Keratinocyte (primary cell): ENCODE data around the gene ELF2. TPM values are rescaled to one million over a fixed set of nuclear protein-coding genes. Genes with fewer than 3 reads are reported as not detected.
"Not testable (repeated sequence)": the region's sequence is repeated elsewhere in the genome, so short reads cannot be mapped to it uniquely, and the experiment has no call there.

ENCODE experiments used
- DNase-seq: peaks from one replicate; pipeline ENCODE4 v3.0.0-alpha.2; 2011; ENCODE audit warnings: low read depth, missing footprints, low spot score
- FAIRE-seq: peaks from 2 replicates; lab custom pipeline; 2011; peaks lifted over from hg19 to GRCh38; lab: Jason Lieb, UNC
- H2AFZ ChIP-seq: 2 replicates; pipeline ENCODE4 v1.6.0; 2012; ENCODE audit warnings: low read length, control low read depth, inconsistent platforms; ENCODE audit not compliant: control insufficient read depth
- H3K27ac ChIP-seq: 2 replicates; pipeline ENCODE4 v1.5.1; 2011; ENCODE audit warnings: low read length; ENCODE audit not compliant: control insufficient read depth, insufficient read depth
- H3K27me3 ChIP-seq: 3 replicates; pipeline ENCODE4 v1.6.0; 2011; ENCODE audit warnings: low read length; ENCODE audit not compliant: control insufficient read depth, insufficient read depth; ENCODE audit errors: extremely low read depth
- H3K36me3 ChIP-seq, 2 experiments: 2 replicates in 1 of 2; 3 replicates in 1 of 2; pipeline ENCODE4 v1.5.1; 2011; ENCODE audit warnings: low read length in 2 of 2, mild to moderate bottlenecking in 1 of 2; ENCODE audit not compliant: control insufficient read depth in 2 of 2, insufficient read depth in 2 of 2; ENCODE audit errors: extremely low read depth in 1 of 2
- H3K4me1 ChIP-seq: 3 replicates; pipeline ENCODE4 v1.5.1; 2011; ENCODE audit warnings: low read length; ENCODE audit not compliant: control insufficient read depth, insufficient read depth; ENCODE audit errors: extremely low read depth
- H3K4me2 ChIP-seq: 3 replicates; pipeline ENCODE4 v1.6.0; 2011; ENCODE audit warnings: low read depth, low read length; ENCODE audit not compliant: control insufficient read depth, insufficient read depth; ENCODE audit errors: extremely low read depth
- H3K4me3 ChIP-seq, 3 experiments: fragments of 200-600 bp in 1 of 3; sonication (generic) in 1 of 3; 2 replicates in 2 of 3; 3 replicates in 1 of 3; pipeline ENCODE4 v1.5.1; 2011 to 2016; ENCODE audit warnings: low read length in 3 of 3, mild to moderate bottlenecking in 3 of 3, control low read depth in 2 of 3, inconsistent platforms in 1 of 3, low read depth in 1 of 3, mixed read lengths in 1 of 3, mixed run types in 1 of 3, moderate library complexity in 1 of 3; ENCODE audit not compliant: control insufficient read depth in 2 of 3, insufficient read depth in 2 of 3; ENCODE audit errors: extremely low read depth in 1 of 3
- H3K79me2 ChIP-seq: 2 replicates; pipeline ENCODE4 v1.6.0; 2012; ENCODE audit warnings: low read length; ENCODE audit not compliant: control insufficient read depth, insufficient read depth
- H3K9ac ChIP-seq: 3 replicates; pipeline ENCODE4 v1.6.0; 2011; ENCODE audit warnings: low read length; ENCODE audit not compliant: control insufficient read depth, insufficient read depth; ENCODE audit errors: extremely low read depth
- H3K9me1 ChIP-seq: 3 replicates; pipeline ENCODE4 v1.6.0; 2011; ENCODE audit warnings: low read length; ENCODE audit not compliant: control insufficient read depth, insufficient read depth; ENCODE audit errors: extremely low read depth
- H3K9me3 ChIP-seq: 2 replicates; pipeline ENCODE4 v1.5.1; 2012; ENCODE audit warnings: low read depth, low read length; ENCODE audit not compliant: control insufficient read depth
- H4K20me1 ChIP-seq: 3 replicates; pipeline ENCODE4 v1.6.0; 2011; ENCODE audit warnings: low read length; ENCODE audit not compliant: control insufficient read depth, insufficient read depth; ENCODE audit errors: extremely low read depth
- EZH2 ChIP-seq: IDR thresholded peaks from one replicate; pipeline ENCODE4 v1.6.1; 2012; ENCODE audit warnings: inconsistent platforms, mild to moderate bottlenecking, low read length, moderate library complexity
- dilution Hi-C: fragments of 300-500 bp; cut with MboI; formaldehyde crosslinking; loops from one replicate; pipeline ENCODE4 v1.7.0; 2020; ENCODE audit warnings: low sequenced_read_pairs; ENCODE audit not compliant: extremely low pct_ligation_motif_present
- polyA plus RNA-seq, 5 experiments: library from polyadenylated mRNA; depleted of rRNA in 3 of 5; stranded (reverse) in 3 of 5; stranded (forward) in 1 of 5; unstranded in 1 of 5; fragments of >200 nt; gene quantifications; 1 replicate in 1 of 5; 2 replicates in 3 of 5; 3 replicates in 1 of 5; pipeline versions ENCODE4 v1.2.1 to v1.2.3, GENCODE V29; 2011 to 2012; ENCODE audit warnings: missing spikeins in 2 of 5, low read depth in 1 of 5, low replicate concordance in 1 of 5
- TF ChIP-seq, protein P1 (sequence below), 3 experiments: IDR thresholded peaks in 1 of 3; conservative IDR thresholded peaks in 1 of 3; optimal IDR thresholded peaks in 1 of 3; 2 replicates in 2 of 3; 3 replicates in 1 of 3; pipeline versions ENCODE3 to v1.5.1; 2011; ENCODE audit warnings: low read length in 3 of 3, mild to moderate bottlenecking in 3 of 3, moderate library complexity in 2 of 3, control low read depth in 1 of 3, inconsistent platforms in 1 of 3; ENCODE audit not compliant: insufficient read depth in 2 of 3; ENCODE audit errors: extremely low read depth in 1 of 3

The ELF2 gene
- polyA plus RNA-seq, 1 donor (not counting 4 experiments of a cell fraction or from before 2014, with no cell fraction given) = 19.6 TPM

- H2AFZ ChIP-seq = no peak overlapping the region
- no peak overlapping the region for H3K9ac ChIP-seq
- no peak overlapping the region for H3K4me2 ChIP-seq
- FAIRE-seq (no peak), DNase-seq (no peak)
- no peaks in the 10 kb centered on the region for H3K4me1 ChIP-seq
- no peaks in the 10 kb centered on the region for H3K27me3 ChIP-seq
- H3K9me1 ChIP-seq = no peaks in the 10 kb centered on the region
- H3K9me3 ChIP-seq = no peaks in the 10 kb centered on the region
- H3K4me3 ChIP-seq = no peak overlapping the region
- dilution Hi-C loops = no loop called here
- peaks cover 10% of the 10 kb centered on the region for H4K20me1 ChIP-seq
- TF ChIP-seq EZH2 = no peak
- TF ChIP-seq, protein P1, sequence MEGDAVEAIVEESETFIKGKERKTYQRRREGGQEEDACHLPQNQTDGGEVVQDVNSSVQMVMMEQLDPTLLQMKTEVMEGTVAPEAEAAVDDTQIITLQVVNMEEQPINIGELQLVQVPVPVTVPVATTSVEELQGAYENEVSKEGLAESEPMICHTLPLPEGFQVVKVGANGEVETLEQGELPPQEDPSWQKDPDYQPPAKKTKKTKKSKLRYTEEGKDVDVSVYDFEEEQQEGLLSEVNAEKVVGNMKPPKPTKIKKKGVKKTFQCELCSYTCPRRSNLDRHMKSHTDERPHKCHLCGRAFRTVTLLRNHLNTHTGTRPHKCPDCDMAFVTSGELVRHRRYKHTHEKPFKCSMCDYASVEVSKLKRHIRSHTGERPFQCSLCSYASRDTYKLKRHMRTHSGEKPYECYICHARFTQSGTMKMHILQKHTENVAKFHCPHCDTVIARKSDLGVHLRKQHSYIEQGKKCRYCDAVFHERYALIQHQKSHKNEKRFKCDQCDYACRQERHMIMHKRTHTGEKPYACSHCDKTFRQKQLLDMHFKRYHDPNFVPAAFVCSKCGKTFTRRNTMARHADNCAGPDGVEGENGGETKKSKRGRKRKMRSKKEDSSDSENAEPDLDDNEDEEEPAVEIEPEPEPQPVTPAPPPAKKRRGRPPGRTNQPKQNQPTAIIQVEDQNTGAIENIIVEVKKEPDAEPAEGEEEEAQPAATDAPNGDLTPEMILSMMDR (optimal IDR thresholded peaks at IDR 0.05 in 1 of 3, IDR thresholded peaks at IDR 0.05 in 1 of 3, conservative IDR thresholded peaks at IDR 0.05 in 1 of 3; ENCODE audit: extremely low read depth in 1 of 3, insufficient read depth in 2 of 3, low read length in 3 of 3) = no peak
- H3K36me3 ChIP-seq = peaks cover 3 to 9% of the 10 kb centered on the region in 2 experiments
- H3K79me2 ChIP-seq = peaks cover 97% of the 10 kb centered on the region
- H3K27ac ChIP-seq = no peak overlapping the region
Measured at GRCh38 chr4:139035650-139036049, 141.4 kb downstream of the ELF2 start.

DNA sequence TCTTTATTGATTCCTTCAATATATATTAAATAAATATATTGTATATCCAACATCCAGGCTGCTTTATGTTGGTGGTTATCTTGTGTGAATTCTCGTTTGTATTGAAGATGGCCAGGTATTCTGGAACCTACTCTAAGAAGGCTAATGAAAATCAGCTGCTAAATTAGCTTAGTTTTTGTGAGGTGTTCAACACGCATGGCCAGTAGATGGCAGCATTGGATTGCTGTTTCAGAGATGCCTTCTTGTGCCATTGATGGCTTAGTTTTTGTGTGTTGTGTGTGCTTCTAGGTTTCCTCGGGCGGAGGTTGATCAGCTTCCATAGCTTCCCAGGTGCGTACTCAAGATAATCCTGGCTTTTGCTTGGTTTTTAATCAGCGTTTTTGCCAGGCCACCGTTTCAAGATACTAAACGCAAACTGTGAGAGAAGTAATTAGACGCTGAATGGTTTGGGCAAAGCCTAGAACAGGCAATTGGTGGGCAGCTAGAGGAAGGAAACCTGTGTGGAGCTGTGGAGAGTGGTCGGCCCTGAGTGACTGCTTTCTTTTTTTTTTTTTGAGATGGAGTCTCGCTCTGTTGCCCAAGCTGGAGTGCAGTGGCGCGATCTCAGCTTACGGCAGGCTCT lies 146.3 kb downstream of the ELF2 start:
- no peak overlapping the region for H3K4me3 ChIP-seq
- peaks cover 95% of the 10 kb centered on the region for H3K79me2 ChIP-seq
- no peak overlapping the region for H3K27ac ChIP-seq
- peaks cover 3% of the 10 kb centered on the region for H3K9me1 ChIP-seq
- peaks cover 2 to 10% of the 10 kb centered on the region in 2 experiments for H3K36me3 ChIP-seq
- no peak overlapping the region for H3K4me2 ChIP-seq
- H3K9ac ChIP-seq = peak overlapping the region; percentile 15
- H3K27me3 ChIP-seq = no peaks in the 10 kb centered on the region
- H3K4me1 ChIP-seq = no peaks in the 10 kb centered on the region
- dilution Hi-C loops = no loop called here
- TF ChIP-seq, protein P1 (optimal IDR thresholded peaks at IDR 0.05 in 1 of 3, IDR thresholded peaks at IDR 0.05 in 1 of 3, conservative IDR thresholded peaks at IDR 0.05 in 1 of 3; ENCODE audit: extremely low read depth in 1 of 3, insufficient read depth in 2 of 3, low read length in 3 of 3) = peak; percentile 80 to 90 (median 85)
- TF ChIP-seq EZH2 = no peak
- no peak for DNase-seq
- peaks cover 19% of the 10 kb centered on the region for H4K20me1 ChIP-seq
- H3K9me3 ChIP-seq = no peaks in the 10 kb centered on the region
- peak; percentile 87 for FAIRE-seq
- no peak overlapping the region for H2AFZ ChIP-seq

DNA sequence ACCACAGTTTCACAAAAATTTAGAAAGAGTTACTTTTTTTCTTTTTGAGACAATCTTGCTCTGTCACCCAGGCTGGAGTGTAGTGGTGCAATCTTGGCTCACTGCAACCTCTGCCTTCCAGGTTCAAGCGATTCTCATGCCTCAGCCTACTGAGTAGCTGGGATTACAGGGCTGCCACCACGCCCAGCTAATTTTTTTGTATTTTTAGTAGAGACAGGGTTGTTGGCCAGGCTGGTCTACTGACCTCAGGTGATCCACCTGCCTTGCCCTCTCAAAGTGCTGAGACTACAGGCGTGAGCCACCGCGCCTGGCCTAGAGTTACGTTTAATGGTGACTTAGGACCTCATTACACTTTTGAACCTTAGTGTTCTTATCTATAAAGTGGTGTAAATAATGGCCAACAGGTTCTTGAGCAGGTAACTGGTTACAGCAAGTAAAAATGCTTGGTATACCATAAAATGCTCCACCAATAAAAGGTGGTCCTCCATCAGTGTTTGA lies 147.1 kb downstream of the ELF2 start:
- H3K27me3 ChIP-seq, H3K9me1 ChIP-seq, H3K9me3 ChIP-seq, H3K9ac ChIP-seq, H3K4me3 ChIP-seq, DNase-seq, dilution Hi-C loops, FAIRE-seq, H2AFZ ChIP-seq, H3K4me2 ChIP-seq, H3K4me1 ChIP-seq, H3K27ac ChIP-seq: not testable (repeated sequence)
- H4K20me1 ChIP-seq = peaks cover 17% of the 10 kb centered on the region
- H3K36me3 ChIP-seq = peaks cover 2 to 10% of the 10 kb centered on the region in 2 experiments
- peaks cover 95% of the 10 kb centered on the region for H3K79me2 ChIP-seq
